ENCODE results near the gene ARL4C.

GRCh38 chr2:234472155-234472554 is 24.7 kb downstream of the ARL4C start:
- TF ChIP-seq CTCF (IDR thresholded peaks at IDR 0.05) (no peak), POLR2A (IDR thresholded peaks at IDR 0.05; ENCODE audit: low read length) (no peak), EP300 (IDR thresholded peaks at IDR 0.05) (no peak), CEBPB (IDR thresholded peaks at IDR 0.05) (no peak), MYC (IDR thresholded peaks at IDR 0.05; ENCODE audit: borderline replicate concordance, low read length) (no peak), CBX2 (IDR thresholded peaks at IDR 0.05; ENCODE audit: borderline replicate concordance, low read depth) (no peak), FOSL2 (IDR thresholded peaks at IDR 0.05) (no peak), FOSL2 (CRISPR knock-in tag; IDR thresholded peaks at IDR 0.05) (no peak)
